ENCODE results near the gene SPHKAP.
"Not testable (repeated sequence)": the region's sequence is repeated elsewhere in the genome, so short reads cannot be mapped to it uniquely, and the experiment has no call there.

Gene SPHKAP

DNA sequence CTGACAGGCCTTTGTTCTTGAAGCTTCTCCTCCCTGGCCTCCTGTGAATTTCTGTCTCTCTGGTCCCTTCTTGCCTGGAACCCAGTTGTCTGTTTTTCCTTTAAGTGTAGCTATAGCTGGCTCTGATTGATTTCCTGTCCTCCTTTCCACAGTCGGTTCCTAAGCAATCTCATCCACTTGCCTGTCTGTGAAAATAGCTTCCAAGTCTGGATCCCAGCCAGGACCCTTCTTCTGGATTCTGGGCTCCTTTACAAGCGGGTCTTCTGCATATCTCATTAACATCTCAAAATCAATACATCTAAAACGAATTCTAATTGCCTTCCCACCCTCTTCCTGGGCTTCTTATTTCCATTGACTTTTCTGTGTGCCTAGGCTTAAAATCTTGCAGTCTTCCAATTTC is 185.1 kb downstream of the SPHKAP start:
- Histone ChIP-seq H3K4me1 (ENCODE audit: control insufficient read depth, insufficient read depth, low read length) (no peaks in the 10 kb centered on the region), H3K27me3 (ENCODE audit: control insufficient read depth, insufficient read depth, low read length) (no peaks in the 10 kb centered on the region), H3K4me3 (ENCODE audit: low read length) (no peak overlapping the region), H3K27ac (ENCODE audit: low read depth, low read length) (no peak overlapping the region), H3K36me3 (ENCODE audit: control insufficient read depth, insufficient read depth, low read length) (no peaks in the 10 kb centered on the region), H3K9ac (ENCODE audit: low read length) (no peak overlapping the region)

DNA sequence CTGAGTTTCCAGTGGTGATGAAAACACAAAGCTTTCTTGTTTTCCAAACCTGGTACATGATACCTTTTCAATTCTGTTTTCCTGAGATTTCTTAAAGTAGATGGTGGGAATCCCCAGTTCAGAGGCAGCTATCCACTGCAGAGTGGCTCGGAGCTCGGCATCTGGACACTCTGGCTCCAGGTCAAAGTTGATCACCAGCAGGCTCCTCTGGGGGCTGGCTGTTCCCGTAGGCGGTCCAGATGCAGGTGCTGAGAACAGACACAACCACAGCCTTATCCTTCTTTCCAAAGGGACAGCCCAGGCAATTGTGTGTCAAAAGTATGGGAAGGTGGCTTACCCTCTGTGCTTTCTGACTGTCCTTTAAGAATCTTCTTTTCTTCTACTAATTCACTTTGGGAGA is 190.6 kb downstream of the SPHKAP start:
- Histone ChIP-seq H3K9ac (ENCODE audit: low read length) (no peak overlapping the region), H3K4me3 (ENCODE audit: low read length) (no peak overlapping the region), H3K27me3 (ENCODE audit: control insufficient read depth, insufficient read depth, low read length) (no peaks in the 10 kb centered on the region), H3K27ac (ENCODE audit: low read depth, low read length) (no peak overlapping the region), H3K4me1 (ENCODE audit: control insufficient read depth, insufficient read depth, low read length) (no peaks in the 10 kb centered on the region), H3K36me3 (ENCODE audit: control insufficient read depth, insufficient read depth, low read length) (no peaks in the 10 kb centered on the region)

DNA sequence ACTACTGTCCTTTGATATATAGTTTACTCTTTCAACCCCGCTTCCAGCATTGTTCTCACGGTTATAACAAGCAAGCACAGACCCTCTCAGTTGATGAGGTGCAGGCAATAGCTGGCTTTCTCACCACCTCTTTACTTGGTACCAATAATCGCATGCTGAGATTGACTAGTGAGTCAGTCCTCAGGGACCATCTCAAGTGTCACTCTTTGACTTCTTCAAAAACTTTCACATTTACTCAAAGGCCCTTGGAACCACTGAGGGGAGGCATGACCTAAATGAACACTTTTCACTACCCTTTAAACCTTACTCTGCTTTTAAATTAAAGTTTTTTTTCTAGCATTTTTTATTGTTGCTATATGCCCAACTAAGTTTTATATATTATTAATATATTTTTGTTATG is 208.2 kb downstream of the SPHKAP start:
- Histone ChIP-seq H3K36me3 (ENCODE audit: control insufficient read depth, insufficient read depth, low read length) (no peaks in the 10 kb centered on the region), H3K4me3 (ENCODE audit: low read length) (no peak overlapping the region), H3K4me1 (ENCODE audit: control insufficient read depth, insufficient read depth, low read length) (no peaks in the 10 kb centered on the region), H3K9ac (ENCODE audit: low read length) (no peak overlapping the region), H3K27me3 (ENCODE audit: control insufficient read depth, insufficient read depth, low read length) (no peaks in the 10 kb centered on the region), H3K27ac (ENCODE audit: low read depth, low read length) (no peak overlapping the region)

DNA sequence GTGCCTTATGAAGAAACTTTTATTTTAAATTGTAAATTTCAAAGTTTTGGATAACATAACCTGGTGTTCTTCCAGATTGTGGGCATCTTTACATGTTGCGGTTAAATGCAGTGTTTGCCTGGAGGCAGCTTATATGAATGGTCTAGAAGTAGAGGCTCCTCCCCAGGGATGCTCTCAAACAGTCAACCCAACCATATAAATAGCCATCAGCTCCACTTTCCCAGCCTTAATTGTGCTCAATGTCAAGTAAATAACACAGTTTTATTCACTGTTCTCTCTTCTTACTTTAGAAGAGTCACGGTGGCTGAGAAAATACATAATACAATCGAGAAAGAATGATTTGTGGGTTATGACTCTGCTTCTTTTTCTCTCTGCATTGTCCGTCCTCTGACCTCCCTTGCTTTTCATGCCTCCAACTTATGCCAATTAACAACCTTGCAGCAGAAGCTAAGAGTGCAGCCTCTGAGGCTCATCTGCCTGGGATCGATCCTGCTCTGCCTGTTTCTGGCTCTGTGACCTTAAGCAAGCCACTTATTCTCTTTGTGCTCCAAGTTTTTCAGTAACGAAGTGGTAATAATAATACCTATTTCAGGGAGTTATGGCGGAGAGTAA is 209.8 kb downstream of the SPHKAP start:
- H3K9ac ChIP-seq (ENCODE audit: low read length), result no peak overlapping the region

DNA sequence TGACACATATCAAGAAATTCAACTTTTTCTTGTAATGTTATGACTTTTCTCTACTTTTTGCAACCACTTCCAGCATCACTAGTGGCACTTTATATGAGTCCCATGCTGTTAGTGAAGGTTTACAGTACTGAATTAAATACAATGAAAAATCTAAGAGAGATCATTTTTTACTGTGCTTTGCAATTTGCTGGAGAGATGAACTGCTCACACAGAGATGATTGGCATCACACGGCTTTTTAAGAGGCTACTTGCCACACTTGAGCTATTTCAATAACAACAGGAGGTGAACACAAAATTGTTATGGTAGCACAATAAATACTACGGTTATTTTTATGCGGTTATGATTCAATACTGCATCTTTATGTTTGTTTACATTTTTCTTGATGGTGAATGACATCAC is 221.2 kb downstream of the SPHKAP start:
- Histone ChIP-seq H3K9ac (ENCODE audit: low read length) (no peak overlapping the region), H3K4me3 (ENCODE audit: low read length) (no peak overlapping the region)

More for the DNA sequence above, 209.8 kb downstream of the SPHKAP start:
- Histone ChIP-seq H3K27ac (ENCODE audit: low read depth, low read length) (no peak overlapping the region), H3K4me3 (ENCODE audit: low read length) (no peak overlapping the region), H3K27me3 (ENCODE audit: control insufficient read depth, insufficient read depth, low read length) (no peaks in the 10 kb centered on the region), H3K4me1 (ENCODE audit: control insufficient read depth, insufficient read depth, low read length) (no peaks in the 10 kb centered on the region), H3K36me3 (ENCODE audit: control insufficient read depth, insufficient read depth, low read length) (no peaks in the 10 kb centered on the region)

DNA sequence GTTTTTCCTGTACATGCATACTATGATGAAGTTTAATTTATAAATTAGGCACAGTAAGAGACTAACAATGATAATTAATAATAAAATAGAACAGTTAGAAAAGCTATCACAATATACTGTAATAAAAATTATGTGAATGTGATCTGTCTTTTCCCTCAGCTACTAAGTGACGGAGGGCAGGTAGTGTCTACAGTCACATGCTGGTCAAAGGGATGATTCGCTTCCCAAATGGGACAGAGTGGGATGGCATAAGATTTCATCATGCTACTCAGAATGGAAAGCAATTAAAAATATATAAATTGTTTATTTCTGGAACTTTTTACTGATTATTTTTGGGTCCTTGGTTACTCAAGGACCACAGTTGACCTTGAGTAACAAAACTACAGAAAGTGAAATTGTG is 238.5 kb downstream of the SPHKAP start:
- Histone ChIP-seq H3K27me3 (ENCODE audit: control insufficient read depth, insufficient read depth, low read length) (no peaks in the 10 kb centered on the region), H3K9ac (ENCODE audit: low read length) (no peak overlapping the region), H3K4me3 (ENCODE audit: low read length) (no peak overlapping the region), H3K4me1 (ENCODE audit: control insufficient read depth, insufficient read depth, low read length) (no peaks in the 10 kb centered on the region), H3K36me3 (ENCODE audit: control insufficient read depth, insufficient read depth, low read length) (no peaks in the 10 kb centered on the region), H3K27ac (ENCODE audit: low read depth, low read length) (no peak overlapping the region)

More for the DNA sequence above, 221.2 kb downstream of the SPHKAP start:
- Histone ChIP-seq H3K36me3 (ENCODE audit: control insufficient read depth, insufficient read depth, low read length) (no peaks in the 10 kb centered on the region), H3K4me1 (ENCODE audit: control insufficient read depth, insufficient read depth, low read length) (no peaks in the 10 kb centered on the region), H3K27ac (ENCODE audit: low read depth, low read length) (no peak overlapping the region), H3K27me3 (ENCODE audit: control insufficient read depth, insufficient read depth, low read length) (no peaks in the 10 kb centered on the region)

DNA sequence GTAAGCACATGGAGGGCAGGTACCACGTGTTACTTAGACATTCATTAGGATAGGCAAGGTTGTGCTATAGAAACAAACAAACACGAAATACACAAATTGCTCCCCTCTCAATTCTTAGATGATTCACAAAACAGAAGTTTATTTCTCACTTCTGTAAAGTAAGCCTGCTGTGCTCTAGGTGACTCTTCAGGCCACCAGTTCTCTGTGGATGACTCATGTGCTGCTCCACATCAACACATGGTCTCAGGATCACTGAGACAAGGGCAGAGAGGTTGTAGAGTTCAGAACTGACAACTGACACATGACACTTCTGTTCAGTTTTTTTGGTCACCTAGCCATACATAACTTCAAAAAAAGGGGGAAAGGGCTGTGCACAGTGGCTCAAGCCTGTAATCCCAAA is 239.5 kb downstream of the SPHKAP start:
- no peak overlapping the region for H3K27ac ChIP-seq (ENCODE audit: low read depth, low read length)

DNA sequence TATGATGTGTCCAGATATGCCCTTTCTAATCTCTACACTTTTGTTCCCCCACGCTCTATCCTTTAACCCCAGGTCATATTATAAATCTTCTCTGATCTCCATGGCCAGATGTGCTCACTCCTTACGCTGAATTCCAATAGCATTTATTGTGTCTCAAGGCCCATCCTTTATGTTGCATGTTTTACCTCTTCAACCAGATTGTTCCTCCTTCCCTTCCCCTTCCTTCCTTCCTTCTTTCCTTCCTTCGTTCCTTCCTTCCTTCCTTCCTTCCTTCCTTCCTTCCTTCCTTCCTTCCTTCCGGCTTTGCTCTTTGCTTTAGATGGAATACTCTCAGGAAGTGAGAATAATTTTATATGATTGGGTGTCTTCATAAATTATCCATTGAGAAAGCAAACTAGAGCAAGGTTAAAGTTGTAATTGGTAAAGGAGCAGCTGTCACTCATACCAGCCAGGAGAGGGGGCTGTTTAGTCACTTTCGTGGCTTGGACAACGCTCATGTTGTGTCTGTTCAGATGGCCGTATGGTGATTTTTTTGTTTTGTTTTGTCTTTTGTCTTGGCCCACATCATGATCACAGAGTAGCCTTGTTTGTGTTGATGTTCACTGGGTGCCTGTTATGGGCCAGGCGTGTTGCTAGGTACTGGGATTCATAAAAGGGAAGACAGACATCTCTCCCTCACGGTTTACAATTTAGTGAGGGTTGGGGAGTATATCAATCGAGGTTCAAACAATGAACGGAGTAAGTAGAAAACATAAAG is 242.0 kb downstream of the SPHKAP start:
- Histone ChIP-seq H3K9ac (ENCODE audit: low read length) (no peak overlapping the region), H3K36me3 (ENCODE audit: control insufficient read depth, insufficient read depth, low read length) (no peaks in the 10 kb centered on the region)

More for the DNA sequence above, 239.5 kb downstream of the SPHKAP start:
- Histone ChIP-seq H3K36me3 (ENCODE audit: control insufficient read depth, insufficient read depth, low read length) (no peaks in the 10 kb centered on the region), H3K9ac (ENCODE audit: low read length) (no peak overlapping the region), H3K4me3 (ENCODE audit: low read length) (no peak overlapping the region), H3K27me3 (ENCODE audit: control insufficient read depth, insufficient read depth, low read length) (no peaks in the 10 kb centered on the region), H3K4me1 (ENCODE audit: control insufficient read depth, insufficient read depth, low read length) (no peaks in the 10 kb centered on the region)

DNA sequence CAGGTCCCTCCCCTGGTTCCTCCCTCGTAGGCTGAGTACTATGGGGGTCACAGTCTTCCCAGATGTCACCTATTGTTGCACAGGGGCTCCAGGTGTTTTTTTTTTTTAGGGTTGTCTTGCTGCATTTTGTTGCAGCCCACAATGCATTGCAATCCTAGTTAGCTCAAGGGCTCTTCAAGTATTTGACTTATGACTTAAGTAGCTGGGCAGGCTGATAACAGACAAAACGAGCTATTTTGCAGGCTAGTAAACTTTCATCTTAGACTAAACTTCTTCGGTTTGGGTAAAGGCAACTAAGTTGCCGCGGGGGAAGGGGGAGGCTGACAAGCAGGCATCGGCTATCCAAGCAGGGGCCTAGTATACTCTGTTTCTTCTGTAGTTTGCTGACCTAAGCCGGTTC is 245.2 kb downstream of the SPHKAP start:
- not testable (repeated sequence) for H3K4me3 ChIP-seq (ENCODE audit: low read length); H3K27ac ChIP-seq (ENCODE audit: low read depth, low read length); H3K9ac ChIP-seq (ENCODE audit: low read length); H3K27me3 ChIP-seq (ENCODE audit: control insufficient read depth, insufficient read depth, low read length); H3K4me1 ChIP-seq (ENCODE audit: control insufficient read depth, insufficient read depth, low read length); H3K36me3 ChIP-seq (ENCODE audit: control insufficient read depth, insufficient read depth, low read length)

More for the DNA sequence above, 242.0 kb downstream of the SPHKAP start:
- no peaks in the 10 kb centered on the region for H3K4me1 ChIP-seq (ENCODE audit: control insufficient read depth, insufficient read depth, low read length)
- no peak overlapping the region for H3K27ac ChIP-seq (ENCODE audit: low read depth, low read length)
- no peaks in the 10 kb centered on the region for H3K27me3 ChIP-seq (ENCODE audit: control insufficient read depth, insufficient read depth, low read length)
- no peak overlapping the region for H3K4me3 ChIP-seq (ENCODE audit: low read length)

DNA sequence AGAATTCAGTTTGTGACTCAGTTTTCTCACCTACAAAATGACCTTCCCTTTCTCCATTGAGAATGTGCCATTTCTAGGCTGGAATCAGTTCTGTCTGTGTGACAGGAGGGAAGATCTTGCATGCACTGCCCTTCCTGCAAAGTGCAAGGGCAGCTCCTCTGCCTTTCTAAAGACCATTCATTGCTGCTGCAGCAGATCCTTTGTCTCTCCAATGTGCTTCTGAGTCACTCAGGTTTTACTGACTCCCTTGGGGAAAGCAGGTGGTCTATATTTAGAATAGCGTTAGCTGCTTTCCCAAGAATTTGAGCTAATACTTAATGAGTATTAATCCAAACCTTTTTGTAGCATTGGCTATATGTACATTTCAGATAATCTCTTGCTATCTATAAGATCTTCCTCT is 247.6 kb downstream of the SPHKAP start:
- no peak overlapping the region for H3K27ac ChIP-seq (ENCODE audit: low read depth, low read length)
- no peak overlapping the region for H3K4me3 ChIP-seq (ENCODE audit: low read length)
- H3K4me1 ChIP-seq (ENCODE audit: control insufficient read depth, insufficient read depth, low read length), result no peaks in the 10 kb centered on the region
- H3K27me3 ChIP-seq (ENCODE audit: control insufficient read depth, insufficient read depth, low read length), result no peaks in the 10 kb centered on the region
- H3K9ac ChIP-seq (ENCODE audit: low read length), result no peak overlapping the region
- no peaks in the 10 kb centered on the region for H3K36me3 ChIP-seq (ENCODE audit: control insufficient read depth, insufficient read depth, low read length)

DNA sequence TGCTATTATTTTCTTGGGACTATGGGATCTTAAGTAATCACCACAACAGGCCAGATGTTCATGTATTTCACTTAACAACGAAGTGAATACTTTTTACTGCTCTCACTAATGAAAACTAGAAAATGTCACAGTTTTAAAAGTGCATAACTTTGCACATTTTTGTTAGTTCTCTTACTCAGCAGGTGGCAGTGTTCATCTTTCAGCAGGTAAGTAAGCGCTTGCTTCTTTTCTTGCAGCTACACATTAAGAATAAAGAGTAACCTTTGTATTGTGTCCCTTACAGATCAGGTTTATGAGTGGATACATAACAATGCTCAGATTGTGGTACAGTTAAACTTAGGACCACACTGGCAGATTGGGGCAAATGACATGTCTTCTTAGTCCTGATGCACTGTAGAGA is 249.1 kb downstream of the SPHKAP start:
- no peak overlapping the region for H3K4me3 ChIP-seq (ENCODE audit: low read length)
- H3K36me3 ChIP-seq (ENCODE audit: control insufficient read depth, insufficient read depth, low read length), result no peaks in the 10 kb centered on the region
- H3K9ac ChIP-seq (ENCODE audit: low read length), result no peak overlapping the region
- H3K4me1 ChIP-seq (ENCODE audit: control insufficient read depth, insufficient read depth, low read length), result no peaks in the 10 kb centered on the region
- H3K27ac ChIP-seq (ENCODE audit: low read depth, low read length), result no peak overlapping the region
- H3K27me3 ChIP-seq (ENCODE audit: control insufficient read depth, insufficient read depth, low read length), result no peaks in the 10 kb centered on the region

DNA sequence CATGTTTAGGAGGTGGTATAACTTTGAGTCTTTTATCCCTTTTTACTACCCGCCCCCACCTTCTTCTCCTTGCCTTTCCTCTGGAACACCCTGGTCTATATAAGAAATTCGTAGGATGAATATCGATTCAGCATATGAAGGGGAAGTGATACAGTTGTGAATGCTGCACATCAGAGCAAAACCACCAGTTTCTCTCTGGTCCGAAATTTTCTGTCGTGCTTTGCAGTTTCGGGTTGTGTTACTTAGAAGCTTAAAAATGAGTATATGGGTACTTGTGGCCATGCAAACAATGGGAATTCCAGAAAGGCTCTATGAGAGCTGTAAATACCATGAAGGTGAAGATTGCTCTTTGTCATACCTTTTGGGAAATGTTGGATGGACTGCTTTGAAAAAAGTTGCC is 249.5 kb downstream of the SPHKAP start:
- Histone ChIP-seq H3K4me1 (ENCODE audit: control insufficient read depth, insufficient read depth, low read length) (no peaks in the 10 kb centered on the region), H3K27ac (ENCODE audit: low read depth, low read length) (no peak overlapping the region), H3K9ac (ENCODE audit: low read length) (no peak overlapping the region), H3K27me3 (ENCODE audit: control insufficient read depth, insufficient read depth, low read length) (no peaks in the 10 kb centered on the region), H3K4me3 (ENCODE audit: low read length) (no peak overlapping the region), H3K36me3 (ENCODE audit: control insufficient read depth, insufficient read depth, low read length) (no peaks in the 10 kb centered on the region)
